ENCODE measurements around the gene OPRM1. TPM values are rescaled to one million over a fixed set of nuclear protein-coding genes. Genes with fewer than 3 reads are reported as not detected.

The OPRM1 gene
- total RNA-seq, 2 donors from 2014 or later = not detected

GRCh38 chr6:154093231-154094044 lies 54.4 kb downstream of the OPRM1 start:
- no peak overlapping the region for H3K4me3 ChIP-seq
- ATAC-seq (ENCODE audit: insufficient number of reproducible peaks, low FRiP score, low read depth) = no peak
- no peaks in the 10 kb centered on the region for H3K36me3 ChIP-seq
- no peak overlapping the region for H3K27ac ChIP-seq
- no peak for DNase-seq (ENCODE audit: low spot score)
- no peaks in the 10 kb centered on the region for H3K9me3 ChIP-seq
- H3K27me3 ChIP-seq (replicated peaks; ENCODE audit: insufficient read depth) = no peaks in the 10 kb centered on the region
- H3K4me1 ChIP-seq (ENCODE audit: control insufficient read depth in 1 of 2, low read depth in 2 of 2) = no peaks in the 10 kb centered on the region
- no peak for TF ChIP-seq CTCF (IDR thresholded peaks at IDR 0.05)

GRCh38 chr6:154095571-154095970 lies 56.5 kb downstream of the OPRM1 start:
- Histone ChIP-seq H3K27ac (no peak overlapping the region), H3K27me3 (replicated peaks; ENCODE audit: insufficient read depth) (no peaks in the 10 kb centered on the region), H3K9me3 (no peaks in the 10 kb centered on the region), H3K4me3 (no peak overlapping the region), H3K36me3 (no peaks in the 10 kb centered on the region), H3K4me1 (ENCODE audit: control insufficient read depth in 1 of 2, low read depth in 2 of 2) (no peaks in the 10 kb centered on the region)
- DNase-seq (ENCODE audit: low spot score) (no peak), ATAC-seq (ENCODE audit: insufficient number of reproducible peaks, low FRiP score, low read depth) (no peak)
- TF ChIP-seq CTCF (IDR thresholded peaks at IDR 0.05) = no peak

- Histone ChIP-seq H3K4me1 (ENCODE audit: control insufficient read depth in 1 of 2, low read depth in 2 of 2) (no peaks in the 10 kb centered on the region), H3K36me3 (no peaks in the 10 kb centered on the region), H3K27ac (no peak overlapping the region), H3K27me3 (replicated peaks; ENCODE audit: insufficient read depth) (no peaks in the 10 kb centered on the region), H3K9me3 (no peaks in the 10 kb centered on the region), H3K4me3 (no peak overlapping the region)
- DNase-seq (ENCODE audit: low spot score) = no peak
- no peak for TF ChIP-seq CTCF (IDR thresholded peaks at IDR 0.05)
- no peak for ATAC-seq (ENCODE audit: insufficient number of reproducible peaks, low FRiP score, low read depth)
These were observed 57.3 kb downstream of the OPRM1 start for GRCh38 chr6:154096316-154096715.

GRCh38 chr6:154096834-154097233 lies 57.8 kb downstream of the OPRM1 start:
- TF ChIP-seq CTCF (IDR thresholded peaks at IDR 0.05) = no peak
- no peak overlapping the region for H3K4me3 ChIP-seq
- ATAC-seq (ENCODE audit: insufficient number of reproducible peaks, low FRiP score, low read depth) = no peak
- no peaks in the 10 kb centered on the region for H3K4me1 ChIP-seq (ENCODE audit: control insufficient read depth in 1 of 2, low read depth in 2 of 2)
- no peaks in the 10 kb centered on the region for H3K27me3 ChIP-seq (replicated peaks; ENCODE audit: insufficient read depth)
- no peak for DNase-seq (ENCODE audit: low spot score)
- no peak overlapping the region for H3K27ac ChIP-seq
- H3K9me3 ChIP-seq = no peaks in the 10 kb centered on the region
- H3K36me3 ChIP-seq = no peaks in the 10 kb centered on the region

GRCh38 chr6:154099211-154099610 lies 60.2 kb downstream of the OPRM1 start:
- no peaks in the 10 kb centered on the region for H3K27me3 ChIP-seq (replicated peaks; ENCODE audit: insufficient read depth)
- DNase-seq (ENCODE audit: low spot score) (no peak), ATAC-seq (ENCODE audit: insufficient number of reproducible peaks, low FRiP score, low read depth) (no peak)
- H3K36me3 ChIP-seq = no peaks in the 10 kb centered on the region
- H3K4me3 ChIP-seq = no peak overlapping the region
- no peaks in the 10 kb centered on the region for H3K9me3 ChIP-seq
- no peak overlapping the region for H3K27ac ChIP-seq
- no peak for TF ChIP-seq CTCF (IDR thresholded peaks at IDR 0.05)
- no peaks in the 10 kb centered on the region for H3K4me1 ChIP-seq (ENCODE audit: control insufficient read depth in 1 of 2, low read depth in 2 of 2)

Data from thoracic aorta (tissue), 2 donors.